ENCODE data around the gene SHLD2. TPM values are rescaled to one million over a fixed set of nuclear protein-coding genes. Genes with fewer than 3 reads are reported as not detected.

The SHLD2 gene, protein sequence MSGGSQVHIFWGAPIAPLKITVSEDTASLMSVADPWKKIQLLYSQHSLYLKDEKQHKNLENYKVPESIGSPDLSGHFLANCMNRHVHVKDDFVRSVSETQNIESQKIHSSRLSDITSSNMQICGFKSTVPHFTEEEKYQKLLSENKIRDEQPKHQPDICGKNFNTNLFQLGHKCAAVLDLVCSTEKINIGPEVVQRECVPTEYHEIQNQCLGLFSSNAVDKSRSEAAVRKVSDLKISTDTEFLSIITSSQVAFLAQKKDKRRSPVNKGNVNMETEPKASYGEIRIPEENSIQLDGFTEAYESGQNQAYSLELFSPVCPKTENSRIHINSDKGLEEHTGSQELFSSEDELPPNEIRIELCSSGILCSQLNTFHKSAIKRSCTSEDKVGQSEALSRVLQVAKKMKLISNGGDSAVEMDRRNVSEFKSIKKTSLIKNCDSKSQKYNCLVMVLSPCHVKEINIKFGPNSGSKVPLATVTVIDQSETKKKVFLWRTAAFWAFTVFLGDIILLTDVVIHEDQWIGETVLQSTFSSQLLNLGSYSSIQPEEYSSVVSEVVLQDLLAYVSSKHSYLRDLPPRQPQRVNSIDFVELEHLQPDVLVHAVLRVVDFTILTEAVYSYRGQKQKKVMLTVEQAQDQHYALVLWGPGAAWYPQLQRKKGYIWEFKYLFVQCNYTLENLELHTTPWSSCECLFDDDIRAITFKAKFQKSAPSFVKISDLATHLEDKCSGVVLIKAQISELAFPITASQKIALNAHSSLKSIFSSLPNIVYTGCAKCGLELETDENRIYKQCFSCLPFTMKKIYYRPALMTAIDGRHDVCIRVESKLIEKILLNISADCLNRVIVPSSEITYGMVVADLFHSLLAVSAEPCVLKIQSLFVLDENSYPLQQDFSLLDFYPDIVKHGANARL
- total RNA-seq, result 22.4 to 24.1 TPM (median 23.2 TPM) in 3 replicates

- H3K27ac Mint-ChIP-seq, result peak within 1 kb of the TSS; percentile 93
- H3K27me3 Mint-ChIP-seq (ENCODE audit: low read depth), result no peaks in the 10 kb centered on the region
- TF ChIP-seq, protein P1, sequence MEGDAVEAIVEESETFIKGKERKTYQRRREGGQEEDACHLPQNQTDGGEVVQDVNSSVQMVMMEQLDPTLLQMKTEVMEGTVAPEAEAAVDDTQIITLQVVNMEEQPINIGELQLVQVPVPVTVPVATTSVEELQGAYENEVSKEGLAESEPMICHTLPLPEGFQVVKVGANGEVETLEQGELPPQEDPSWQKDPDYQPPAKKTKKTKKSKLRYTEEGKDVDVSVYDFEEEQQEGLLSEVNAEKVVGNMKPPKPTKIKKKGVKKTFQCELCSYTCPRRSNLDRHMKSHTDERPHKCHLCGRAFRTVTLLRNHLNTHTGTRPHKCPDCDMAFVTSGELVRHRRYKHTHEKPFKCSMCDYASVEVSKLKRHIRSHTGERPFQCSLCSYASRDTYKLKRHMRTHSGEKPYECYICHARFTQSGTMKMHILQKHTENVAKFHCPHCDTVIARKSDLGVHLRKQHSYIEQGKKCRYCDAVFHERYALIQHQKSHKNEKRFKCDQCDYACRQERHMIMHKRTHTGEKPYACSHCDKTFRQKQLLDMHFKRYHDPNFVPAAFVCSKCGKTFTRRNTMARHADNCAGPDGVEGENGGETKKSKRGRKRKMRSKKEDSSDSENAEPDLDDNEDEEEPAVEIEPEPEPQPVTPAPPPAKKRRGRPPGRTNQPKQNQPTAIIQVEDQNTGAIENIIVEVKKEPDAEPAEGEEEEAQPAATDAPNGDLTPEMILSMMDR (IDR thresholded peaks at IDR 0.05; ENCODE audit: unreplicated experiment), result no peak
- peak within 1 kb of the TSS; percentile 85 for H3K4me3 Mint-ChIP-seq
- peak; percentile 59 to 73 for DNase-seq (ENCODE audit: low spot score in 2 of 2, unreplicated experiment in 2 of 2)
- H3K4me1 Mint-ChIP-seq, result peaks cover 35% of the 10 kb centered on the region
- peaks cover 11% of the 10 kb centered on the region for H3K36me3 Mint-ChIP-seq
- H3K9me3 Mint-ChIP-seq, result peaks cover 5% of the 10 kb centered on the region
Measured at GRCh38 chr10:87094373-87095235, at the start of gene SHLD2, which contains the start of gene GLUD1. Gene SHLD2 (plus strand): TSS chr10:87095206. CDS start chr10:87151355, 56,149 bp downstream. Gene GLUD1 (minus strand): TSS chr10:87094843. CDS start chr10:87094769, 74 bp downstream.

- H3K27ac Mint-ChIP-seq, result no peak overlapping the region
- H3K36me3 Mint-ChIP-seq, result peaks cover 13% of the 10 kb centered on the region
- no peak for DNase-seq (ENCODE audit: low spot score in 2 of 2, unreplicated experiment in 2 of 2)
- no peaks in the 10 kb centered on the region for H3K9me3 Mint-ChIP-seq
- H3K27me3 Mint-ChIP-seq (ENCODE audit: low read depth), result no peaks in the 10 kb centered on the region
- TF ChIP-seq, protein P1 (IDR thresholded peaks at IDR 0.05; ENCODE audit: unreplicated experiment), result no peak
- no peak overlapping the region for H3K4me3 Mint-ChIP-seq
- no peaks in the 10 kb centered on the region for H3K4me1 Mint-ChIP-seq
Measured at GRCh38 chr10:87045434-87045938, 49.5 kb upstream of the SHLD2 start.

DNA sequence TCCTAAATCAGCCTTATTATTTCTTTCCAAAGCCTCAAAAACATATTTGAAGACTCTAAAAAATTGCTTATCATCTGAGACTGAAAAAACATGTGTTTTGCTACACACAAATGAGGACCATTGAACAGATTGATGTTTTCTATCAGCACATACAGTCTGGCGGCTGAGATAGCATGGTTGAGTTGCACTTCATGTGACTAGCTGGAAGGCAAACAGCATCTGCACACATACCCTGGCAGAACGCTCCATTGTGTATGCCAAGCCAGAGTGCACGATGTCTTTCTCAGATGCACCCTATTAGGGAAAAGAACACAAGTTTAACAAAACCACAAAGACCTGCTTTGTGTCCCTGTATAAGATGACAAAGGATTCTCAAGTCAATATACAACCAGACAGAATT is 41.9 kb upstream of the SHLD2 start:
- no peak overlapping the region for H3K4me3 Mint-ChIP-seq
- H3K4me1 Mint-ChIP-seq, result peaks cover 4% of the 10 kb centered on the region
- DNase-seq (ENCODE audit: low spot score in 2 of 2, unreplicated experiment in 2 of 2), result no peak
- no peaks in the 10 kb centered on the region for H3K27me3 Mint-ChIP-seq (ENCODE audit: low read depth)
- TF ChIP-seq, protein P1 (IDR thresholded peaks at IDR 0.05; ENCODE audit: unreplicated experiment), result no peak
- H3K27ac Mint-ChIP-seq, result no peak overlapping the region
- peaks cover 24% of the 10 kb centered on the region for H3K36me3 Mint-ChIP-seq
- H3K9me3 Mint-ChIP-seq, result no peaks in the 10 kb centered on the region

DNA sequence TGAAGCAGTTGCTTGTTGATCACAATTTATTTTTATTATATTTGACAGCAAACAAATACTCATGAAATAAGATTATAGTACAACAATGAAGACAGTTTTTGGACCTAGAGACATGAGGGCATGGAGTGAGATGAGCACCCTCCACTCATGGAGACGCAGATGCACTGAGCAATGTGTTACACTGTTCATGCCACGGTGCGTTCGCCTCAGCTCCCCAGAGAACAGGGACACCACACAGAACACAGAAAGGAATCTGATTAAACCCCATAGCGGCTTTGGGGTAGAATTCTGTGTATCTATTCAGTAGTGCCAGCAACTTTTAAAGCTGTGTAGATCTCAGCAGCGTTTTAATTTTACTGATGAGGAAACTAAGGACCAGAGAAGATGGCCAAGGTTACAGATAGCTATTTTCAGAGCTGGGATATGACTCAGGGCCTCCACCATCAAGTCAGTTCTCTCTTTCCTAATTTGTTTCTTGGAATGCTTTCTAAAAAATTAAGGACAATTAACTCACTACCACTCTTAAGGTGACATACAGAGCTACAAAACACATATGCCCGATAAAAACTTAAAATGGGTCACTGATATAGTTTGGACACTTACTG is 41.3 kb upstream of the SHLD2 start:
- Mint-ChIP-seq H3K27me3 (ENCODE audit: low read depth) (no peaks in the 10 kb centered on the region), H3K4me3 (no peak overlapping the region), H3K27ac (no peak overlapping the region), H3K4me1 (peaks cover 4% of the 10 kb centered on the region), H3K36me3 (peaks cover 26% of the 10 kb centered on the region), H3K9me3 (no peaks in the 10 kb centered on the region)
- TF ChIP-seq, protein P1 (IDR thresholded peaks at IDR 0.05; ENCODE audit: unreplicated experiment), result no peak
- DNase-seq (ENCODE audit: low spot score in 2 of 2, unreplicated experiment in 2 of 2), result no peak
